ENCODE measurements around the gene RAB10.

Gene RAB10

DNA sequence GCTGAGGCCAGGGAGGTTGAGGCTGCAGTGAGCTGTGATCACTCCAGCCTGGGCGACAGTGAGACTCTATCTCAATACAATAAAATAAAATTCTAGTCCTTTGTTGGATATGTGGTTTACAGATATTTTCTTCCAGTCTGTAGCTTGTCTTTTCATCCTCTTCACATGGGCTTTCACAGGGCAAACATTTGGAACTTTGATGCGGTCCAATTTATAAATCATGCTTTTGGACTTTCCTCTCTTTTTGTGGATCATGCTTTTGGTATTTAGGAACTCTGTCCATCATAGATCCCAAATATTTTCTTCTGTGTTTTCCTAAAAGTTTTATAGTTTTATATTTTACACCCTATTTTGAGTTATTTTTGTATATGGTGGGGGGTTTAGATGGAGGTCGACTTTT is 14.9 kb downstream of the RAB10 start:
- Histone ChIP-seq H3K9me3 (ENCODE audit: insufficient read depth, low read length) (no peaks in the 10 kb centered on the region), H4K20me1 (ENCODE audit: insufficient read depth, low read length) (peaks cover 53% of the 10 kb centered on the region), H2AFZ (ENCODE audit: low read depth, low read length) (no peak overlapping the region), H3K9ac (ENCODE audit: low read length) (no peak overlapping the region), H3K4me3 (ENCODE audit: low read length) (no peak overlapping the region), H3K4me1 (ENCODE audit: low read length) (peaks cover 6% of the 10 kb centered on the region), H3K79me2 (ENCODE audit: low read length) (peaks cover 100% of the 10 kb centered on the region), H3K27me3 (ENCODE audit: low read depth, low read length) (no peaks in the 10 kb centered on the region), H3K4me2 (ENCODE audit: low read length) (no peak overlapping the region), H3K27ac (ENCODE audit: low read length) (no peak overlapping the region), H3K36me3 (replicated peaks; ENCODE audit: low read depth, low read length) (peaks cover 10% of the 10 kb centered on the region)
- TF ChIP-seq CTCF (IDR thresholded peaks at IDR 0.05; ENCODE audit: low read depth, low read length) (no peak), EZH2phosphoT487 (IDR thresholded peaks at IDR 0.05; ENCODE audit: low read depth) (no peak)

GRCh38 chr2:26049641-26050040 is 15.8 kb downstream of the RAB10 start:
- Histone ChIP-seq H3K9ac (ENCODE audit: low read length) (no peak overlapping the region), H3K4me1 (ENCODE audit: low read length) (no peaks in the 10 kb centered on the region), H3K27me3 (ENCODE audit: low read depth, low read length) (no peaks in the 10 kb centered on the region), H3K9me3 (ENCODE audit: insufficient read depth, low read length) (no peaks in the 10 kb centered on the region), H2AFZ (ENCODE audit: low read depth, low read length) (no peak overlapping the region), H3K4me2 (ENCODE audit: low read length) (no peak overlapping the region), H3K79me2 (ENCODE audit: low read length) (peaks cover 99% of the 10 kb centered on the region), H3K36me3 (replicated peaks; ENCODE audit: low read depth, low read length) (peaks cover 7% of the 10 kb centered on the region), H3K4me3 (ENCODE audit: low read length) (no peak overlapping the region), H4K20me1 (ENCODE audit: insufficient read depth, low read length) (peaks cover 49% of the 10 kb centered on the region), H3K27ac (ENCODE audit: low read length) (no peak overlapping the region)
- TF ChIP-seq EZH2phosphoT487 (IDR thresholded peaks at IDR 0.05; ENCODE audit: low read depth) (no peak), CTCF (IDR thresholded peaks at IDR 0.05; ENCODE audit: low read depth, low read length) (no peak)

GRCh38 chr2:26052740-26053139 is 18.9 kb downstream of the RAB10 start:
- H3K4me2 ChIP-seq (ENCODE audit: low read length): no peak overlapping the region
- TF ChIP-seq CTCF (IDR thresholded peaks at IDR 0.05; ENCODE audit: low read depth, low read length): no peak
- TF ChIP-seq EZH2phosphoT487 (IDR thresholded peaks at IDR 0.05; ENCODE audit: low read depth): no peak
- H4K20me1 ChIP-seq (ENCODE audit: insufficient read depth, low read length): peaks cover 70% of the 10 kb centered on the region
- H2AFZ ChIP-seq (ENCODE audit: low read depth, low read length): no peak overlapping the region
- H3K9ac ChIP-seq (ENCODE audit: low read length): no peak overlapping the region
- no peaks in the 10 kb centered on the region for H3K27me3 ChIP-seq (ENCODE audit: low read depth, low read length)
- peaks cover 10% of the 10 kb centered on the region for H3K36me3 ChIP-seq (replicated peaks; ENCODE audit: low read depth, low read length)
- no peaks in the 10 kb centered on the region for H3K4me1 ChIP-seq (ENCODE audit: low read length)
- H3K79me2 ChIP-seq (ENCODE audit: low read length): peaks cover 99% of the 10 kb centered on the region
- H3K4me3 ChIP-seq (ENCODE audit: low read length): no peak overlapping the region
- H3K27ac ChIP-seq (ENCODE audit: low read length): no peak overlapping the region
- no peaks in the 10 kb centered on the region for H3K9me3 ChIP-seq (ENCODE audit: insufficient read depth, low read length)

DNA sequence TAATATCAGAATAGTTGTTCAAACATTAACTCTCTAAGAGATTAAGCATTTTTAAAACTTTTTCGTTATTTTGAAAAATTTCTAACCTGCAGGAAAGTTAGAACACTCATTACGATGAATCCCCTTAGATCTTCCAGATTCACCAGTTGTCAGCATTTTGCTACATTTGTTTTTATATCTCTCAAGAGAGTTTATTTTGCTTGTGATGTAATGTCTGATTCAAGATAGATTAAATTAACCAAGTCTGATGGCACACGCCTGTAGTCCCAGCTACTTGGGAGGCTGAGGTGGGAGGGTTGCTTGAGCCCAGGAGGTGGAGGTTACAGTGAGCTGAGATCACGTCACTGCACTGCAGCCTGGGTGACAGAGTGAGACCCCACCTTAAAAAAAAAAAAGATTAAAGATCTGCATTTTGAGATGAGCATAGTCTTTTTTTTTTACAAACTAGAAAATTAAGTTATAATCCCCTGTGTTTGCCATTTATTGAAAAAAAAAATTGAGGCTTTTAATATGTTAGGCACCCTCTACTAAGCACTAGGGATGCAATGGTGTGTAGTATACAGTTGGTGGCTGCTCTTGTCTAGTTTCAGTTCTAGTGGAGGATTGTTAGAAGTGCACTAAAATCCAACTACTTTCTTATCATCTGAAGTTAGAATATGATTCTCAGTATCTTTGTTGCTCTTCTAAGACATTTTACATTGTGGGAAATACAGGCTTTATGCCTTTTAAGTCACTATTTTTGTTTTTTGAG is 20.9 kb downstream of the RAB10 start:
- H3K4me3 ChIP-seq (ENCODE audit: low read length): no peak overlapping the region
- no peaks in the 10 kb centered on the region for H3K4me1 ChIP-seq (ENCODE audit: low read length)
- H2AFZ ChIP-seq (ENCODE audit: low read depth, low read length): no peak overlapping the region
- H3K4me2 ChIP-seq (ENCODE audit: low read length): no peak overlapping the region
- H3K27ac ChIP-seq (ENCODE audit: low read length): no peak overlapping the region
- peaks cover 99% of the 10 kb centered on the region for H3K79me2 ChIP-seq (ENCODE audit: low read length)
- peaks cover 77% of the 10 kb centered on the region for H4K20me1 ChIP-seq (ENCODE audit: insufficient read depth, low read length)
- H3K27me3 ChIP-seq (ENCODE audit: low read depth, low read length): no peaks in the 10 kb centered on the region
- TF ChIP-seq EZH2phosphoT487 (IDR thresholded peaks at IDR 0.05; ENCODE audit: low read depth) (no peak), CTCF (IDR thresholded peaks at IDR 0.05; ENCODE audit: low read depth, low read length) (no peak)
- peaks cover 6% of the 10 kb centered on the region for H3K36me3 ChIP-seq (replicated peaks; ENCODE audit: low read depth, low read length)
- H3K9ac ChIP-seq (ENCODE audit: low read length): no peak overlapping the region
- no peaks in the 10 kb centered on the region for H3K9me3 ChIP-seq (ENCODE audit: insufficient read depth, low read length)
